ENCODE measurements around the gene RHOT2. TPM values are rescaled to one million over a fixed set of nuclear protein-coding genes. Genes with fewer than 3 reads are reported as not detected.
A peak's percentile ranks its signal among the peaks of the same experiment; 100 is the strongest.

The RHOT2 gene
- total and polyA plus RNA-seq, 9 of the 15 experiments (the other 6 are each of a cell fraction or from before 2014, with no cell fraction given), result 5.0 to 373 (median 112) TPM

- 0 out of 2 replicates have a peak, but pooled peaks have one; percentile 52 for TF ChIP-seq RERE (CRISPR knock-in tag; IDR thresholded peaks at IDR 0.05; ENCODE audit: borderline replicate concordance)
- TF ChIP-seq CXXC5 (CRISPR knock-in tag; IDR thresholded peaks at IDR 0.05), result peak; percentile 96
- peak; percentile 68 for TF ChIP-seq SUPT5H (IDR thresholded peaks at IDR 0.05)
- peak; percentile 60; the same call in 1 of the 2 replicates for TF ChIP-seq RREB1 (CRISPR knock-in tag; IDR thresholded peaks at IDR 0.05)
- peak; percentile 12; the same call in 1 of the 2 replicates for TF ChIP-seq DPF2 (IDR thresholded peaks at IDR 0.05)
- TF ChIP-seq ZNF766 (CRISPR knock-in tag; conservative IDR thresholded peaks at IDR 0.05), result peak; percentile 49
- peak; percentile 81 to 86 for TF ChIP-seq SIX5 (IDR thresholded peaks at IDR 0.05; ENCODE audit: borderline replicate concordance in 1 of 2, insufficient read depth in 1 of 2, low read depth in 1 of 2, low read length in 2 of 2)
- no peak; the same call in 1 of the 2 replicates for TF ChIP-seq USF2 (CRISPR knock-in tag; IDR thresholded peaks at IDR 0.05)
- TF ChIP-seq MTA2 (IDR thresholded peaks at IDR 0.05; ENCODE audit: low read depth), result no peak
- TF ChIP-seq ZBTB49 (CRISPR knock-in tag; IDR thresholded peaks at IDR 0.05; ENCODE audit: borderline replicate concordance), result peak; percentile 24; the same call in 1 of the 2 replicates
- TF ChIP-seq BRF1 (IDR thresholded peaks at IDR 0.05; ENCODE audit: borderline replicate concordance, extremely low read depth, insufficient read length), result peak; percentile 80
These were observed 31.5 kb upstream of the RHOT2 start, which contains the start of gene METTL26 (continued) for GRCh38 chr16:636206-637080.

Data from K562 (cell line).